Naive thymus-derived CD8-positive, alpha-beta T cell (primary cell): ENCODE data around the gene CD300E. TPM values are rescaled to one million over a fixed set of nuclear protein-coding genes. Genes with fewer than 3 reads are reported as not detected.
A peak's percentile ranks its signal among the peaks of the same experiment; 100 is the strongest.
"Not testable (repeated sequence)": the region's sequence is repeated elsewhere in the genome, so short reads cannot be mapped to it uniquely, and the experiment has no call there.

Experiments used
- ATAC-seq, 2 donors: fragments of 150-1000 bp; cut with Tn5 transposase in 1 of 2; sonication (Bioruptor Pico), chemical (Tn5 transposase) in 1 of 2; 1 replicate in 1 of 2; 2 replicates in 1 of 2; pipeline ENCODE4 v1.10.0; 2021; ENCODE audit warnings: mild to moderate bottlenecking in 2 of 2, moderate library complexity in 2 of 2
- POLR2A ChIA-PET: fragments of 350-600 bp; sonication (Branson Sonifier 250); formaldehyde crosslinking; loops from one replicate; lab custom pipeline; 2021; ENCODE audit warnings: antibody characterized with exemption; lab: Charles Lee
- DNase-seq, 10 donors: peaks; one replicate each; pipeline versions ENCODE4 v3.0.0 to v3.0.0-alpha.2; 2020 to 2022
- H3K27ac Mint-ChIP-seq, 10 donors: one replicate each; pipeline ENCODE4 v1.8.0; 2020 to 2022; ENCODE audit warnings: mild to moderate bottlenecking in 10 of 10, mixed read lengths in 10 of 10, moderate library complexity in 4 of 10, inconsistent platforms in 1 of 10
- H3K27me3 Mint-ChIP-seq, 5 donors: one replicate each; pipeline ENCODE4 v1.8.0; 2021 to 2022; ENCODE audit warnings: mixed read lengths in 5 of 5
- H3K36me3 Mint-ChIP-seq, 3 donors: one replicate each; pipeline ENCODE4 v1.8.0; 2020 to 2022; ENCODE audit warnings: mixed read lengths in 3 of 3, mild to moderate bottlenecking in 2 of 3, inconsistent platforms in 1 of 3
- H3K4me1 Mint-ChIP-seq, 4 donors: one replicate each; pipeline ENCODE4 v1.8.0; 2021 to 2022; ENCODE audit warnings: mixed read lengths in 4 of 4
- H3K4me3 Mint-ChIP-seq, 10 donors: one replicate each; pipeline ENCODE4 v1.8.0; 2020 to 2022; ENCODE audit warnings: mild to moderate bottlenecking in 10 of 10, mixed read lengths in 10 of 10, moderate library complexity in 6 of 10, inconsistent platforms in 1 of 10
- H3K9me3 Mint-ChIP-seq, 9 donors: one replicate each; pipeline ENCODE4 v1.8.0; 2020 to 2022; ENCODE audit warnings: mixed read lengths in 9 of 9, mild to moderate bottlenecking in 3 of 9, inconsistent platforms in 1 of 9, moderate library complexity in 1 of 9
- polyA plus RNA-seq, 3 donors: library from polyadenylated mRNA; unstranded; fragments of 300-500 nt; fragmentation: Illumina TruSeq; gene quantifications; one replicate each; pipeline ENCODE4 v1.2.3, GENCODE V29; 2021
- total RNA-seq, 8 experiments: library from RNA in 2 of 8; stranded (reverse) in 2 of 8; gene quantifications; one replicate each; pipeline ENCODE4 v1.2.3 and lab custom pipeline; 2021 to 2026

CD300E gene
- total and polyA plus RNA-seq, 5 experiments from 2014 or later, result 0.06 TPM; not detected in 4

DNA sequence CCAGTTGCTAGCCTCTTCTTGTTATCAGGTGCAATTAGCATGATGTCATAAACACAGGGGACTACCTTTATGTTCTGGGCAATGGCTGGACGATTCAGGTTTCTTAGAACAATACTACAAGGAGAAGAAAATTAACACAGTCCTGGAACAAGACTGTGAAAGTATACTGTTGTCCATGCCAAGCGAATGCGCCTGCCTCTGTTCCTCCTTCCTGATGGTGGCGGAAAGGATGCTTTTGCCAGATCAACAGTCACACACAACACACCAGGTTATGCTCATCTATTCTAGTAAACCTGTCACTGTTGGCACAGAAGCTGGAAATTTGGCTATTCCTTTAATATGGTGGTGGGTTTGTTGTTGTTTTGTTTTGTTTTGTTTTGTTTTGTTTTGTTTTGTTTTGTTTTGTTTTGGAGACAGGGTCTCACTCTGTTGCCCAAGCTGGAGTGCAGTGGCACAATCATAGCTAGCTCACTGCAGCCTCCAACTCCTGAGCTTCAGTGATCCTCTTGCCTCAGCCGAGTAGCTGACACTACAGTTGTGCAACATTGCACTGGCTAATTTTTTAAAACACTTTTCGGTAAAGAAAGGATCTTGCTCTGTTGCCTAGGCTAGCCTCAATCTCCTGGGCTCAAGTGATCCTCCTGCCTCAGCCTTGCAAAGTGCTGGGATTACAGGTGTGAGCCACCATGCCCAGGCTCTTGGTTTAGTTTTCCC is 28.3 kb downstream of the CD300E start:
- Mint-ChIP-seq H3K27ac (peak overlapping the region in 1 of 10 donors; percentile 32), H3K4me3 (no peak overlapping the region), H3K9me3 (peaks cover 0 to 4% (median 0%) of the 10 kb centered on the region in 9 donors), H3K27me3 (peaks cover 3 to 12% (median 10%) of the 10 kb centered on the region in 5 donors), H3K36me3 (peaks cover 0 to 1% (median 0%) of the 10 kb centered on the region in 3 donors), H3K4me1 (peaks cover 17 to 41% (median 35%) of the 10 kb centered on the region in 4 donors)
- ATAC-seq, result no peak
- no peak for DNase-seq
- POLR2A ChIA-PET, result no interaction called here

DNA sequence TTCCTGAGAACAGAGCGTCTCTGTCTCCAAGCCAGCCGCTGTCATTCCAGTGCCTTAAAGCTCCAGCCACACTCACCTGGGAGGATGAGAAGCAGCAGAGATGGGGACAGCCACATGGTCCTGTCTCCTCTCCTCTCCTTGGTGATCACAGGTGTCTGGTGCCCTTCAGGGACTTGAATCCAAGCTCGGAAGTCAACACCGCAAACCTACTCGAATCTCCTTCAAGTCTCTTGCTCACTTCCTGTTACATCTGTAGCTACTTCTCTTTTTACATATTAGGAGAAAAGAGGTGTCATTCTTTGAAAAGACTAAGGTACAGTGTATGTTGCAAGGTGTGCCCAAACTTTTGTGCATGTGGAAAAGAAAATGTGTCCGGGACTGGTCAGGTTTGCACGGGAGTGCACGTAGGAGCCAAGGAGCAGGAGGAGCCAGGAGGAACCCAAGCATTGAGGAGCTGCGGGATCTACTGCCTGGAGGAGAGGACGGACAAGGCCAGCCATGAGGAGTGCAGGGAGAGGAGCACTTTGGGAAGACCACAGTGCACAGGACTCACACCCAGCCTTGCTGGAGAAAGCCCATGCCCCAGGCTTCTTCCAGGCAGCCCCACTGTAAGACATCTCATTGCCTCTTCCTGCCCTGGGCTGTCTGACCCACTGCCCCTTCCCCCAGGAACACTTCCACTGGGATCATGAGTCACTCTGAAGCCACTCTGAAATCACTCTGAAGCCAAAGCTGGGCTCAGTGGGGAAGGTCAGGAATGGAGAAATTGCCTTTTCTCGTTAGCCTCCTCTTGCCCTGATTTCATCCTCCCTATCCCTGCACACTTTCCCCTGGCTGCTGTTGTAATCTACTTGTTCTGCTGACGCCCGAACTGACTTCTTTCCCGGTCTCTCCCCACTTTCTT is 31.2 kb downstream of the CD300E start, which contains the start of gene CD300LD:
TSS of gene CD300LD (minus strand) at position 197 of the 904 bp plus-strand sequence. CDS start at position 116, 81 bp downstream.
- H3K9me3 Mint-ChIP-seq, result peaks cover 0 to 4% (median 0%) of the 10 kb centered on the region in 9 donors
- ATAC-seq (peak in 1 of 2 donors; percentile 64), DNase-seq (peak in 3 of 10 donors; percentile 2 to 36 (median 23))
- H3K27me3 Mint-ChIP-seq, result peaks cover 0 to 16% (median 1%) of the 10 kb centered on the region in 5 donors
- H3K4me3 Mint-ChIP-seq, result peak within 1 kb of the TSS in 8 of 10 donors; percentile 6 to 70 (median 46)
- POLR2A ChIA-PET, result interaction anchor here (0.5 kb wide), 1 partner anchor 147 kb away, joined by 4 read pairs; no protein-coding TSS in a partner anchor
- H3K4me1 Mint-ChIP-seq, result peaks cover 6 to 18% (median 16%) of the 10 kb centered on the region in 4 donors
- H3K27ac Mint-ChIP-seq, result peak within 1 kb of the TSS in 8 of 10 donors; percentile 0 to 83 (median 30)
- peaks cover 0 to 1% (median 0%) of the 10 kb centered on the region in 3 donors for H3K36me3 Mint-ChIP-seq

- peak overlapping the region in 1 of 10 donors; percentile 70 for H3K27ac Mint-ChIP-seq
Observed at GRCh38 chr17:74591503-74591902, 32.0 kb downstream of the CD300E start.

GRCh38 chr17:74585711-74586110 is 37.8 kb downstream of the CD300E start:
- no peak overlapping the region for H3K4me3 Mint-ChIP-seq

More at GRCh38 chr17:74591503-74591902, 32.0 kb downstream of the CD300E start:
- no peak for DNase-seq
- H3K4me3 Mint-ChIP-seq, result peak overlapping the region in 2 of 10 donors; percentile 69 to 70
- no peak for ATAC-seq
- peaks cover 0 to 16% (median 1%) of the 10 kb centered on the region in 5 donors for H3K27me3 Mint-ChIP-seq
- POLR2A ChIA-PET, result interaction anchor here (0.7 kb wide), 1 partner anchor 212 kb away, joined by 4 read pairs; no protein-coding TSS in a partner anchor
- H3K4me1 Mint-ChIP-seq, result peaks cover 6 to 18% (median 16%) of the 10 kb centered on the region in 4 donors
- H3K9me3 Mint-ChIP-seq, result peaks cover 0 to 4% (median 0%) of the 10 kb centered on the region in 9 donors
- no peaks in the 10 kb centered on the region for H3K36me3 Mint-ChIP-seq

GRCh38 chr17:74584292-74585060 is 39.1 kb downstream of the CD300E start:
- ATAC-seq (no peak), DNase-seq (no peak)
- POLR2A ChIA-PET, result no interaction called here
- Mint-ChIP-seq H3K4me3 (no peak overlapping the region), H3K27me3 (peaks cover 0 to 12% (median 0%) of the 10 kb centered on the region in 5 donors), H3K4me1 (peaks cover 7 to 13% (median 10%) of the 10 kb centered on the region in 4 donors), H3K9me3 (peaks cover 0 to 9% (median 0%) of the 10 kb centered on the region in 9 donors), H3K36me3 (no peaks in the 10 kb centered on the region), H3K27ac (no peak overlapping the region)

More at GRCh38 chr17:74585711-74586110, 37.8 kb downstream of the CD300E start:
- Mint-ChIP-seq H3K27ac (no peak overlapping the region), H3K4me1 (peaks cover 0 to under 1% (median 0%) of the 10 kb centered on the region in 4 donors), H3K36me3 (no peaks in the 10 kb centered on the region), H3K9me3 (peaks cover 0 to 9% (median 0%) of the 10 kb centered on the region in 9 donors), H3K27me3 (peaks cover 0 to 12% (median 0%) of the 10 kb centered on the region in 5 donors)
- POLR2A ChIA-PET, result no interaction called here
- ATAC-seq, result no peak
- DNase-seq, result no peak

- Mint-ChIP-seq H3K36me3 (no peaks in the 10 kb centered on the region), H3K4me3 (no peak overlapping the region), H3K9me3 (peaks cover 0 to 9% (median 0%) of the 10 kb centered on the region in 9 donors), H3K27ac (peak overlapping the region in 1 of 10 donors; percentile 58), H3K27me3 (peaks cover 0 to 2% (median 0%) of the 10 kb centered on the region in 5 donors), H3K4me1 (peaks cover 9 to 19% (median 15%) of the 10 kb centered on the region in 4 donors)
- DNase-seq, result no peak
- ATAC-seq, result no peak
- POLR2A ChIA-PET, result no interaction called here
Observed at GRCh38 chr17:74582633-74583032, 40.9 kb downstream of the CD300E start.

GRCh38 chr17:74579900-74580299 is 43.6 kb downstream of the CD300E start:
- no peaks in the 10 kb centered on the region for H3K36me3 Mint-ChIP-seq
- peaks cover 11 to 19% (median 15%) of the 10 kb centered on the region in 4 donors for H3K4me1 Mint-ChIP-seq
- no peak for DNase-seq
- peak overlapping the region in 3 of 10 donors; percentile 25 to 62 (median 55) for H3K4me3 Mint-ChIP-seq
- ATAC-seq, result no peak
- H3K9me3 Mint-ChIP-seq, result peaks cover 0 to 4% (median 0%) of the 10 kb centered on the region in 9 donors
- H3K27ac Mint-ChIP-seq, result peak overlapping the region in 3 of 10 donors; percentile 27 to 73 (median 40)
- POLR2A ChIA-PET, result no interaction called here
- H3K27me3 Mint-ChIP-seq, result peaks cover 0 to 8% (median 3%) of the 10 kb centered on the region in 5 donors

GRCh38 chr17:74578979-74579378 is 44.6 kb downstream of the CD300E start:
- Mint-ChIP-seq H3K27ac (peak overlapping the region in 1 of 10 donors; percentile 55), H3K36me3 (no peaks in the 10 kb centered on the region), H3K27me3 (peaks cover 0 to 6% (median 5%) of the 10 kb centered on the region in 5 donors), H3K9me3 (no peaks in the 10 kb centered on the region), H3K4me1 (peaks cover 11 to 19% (median 15%) of the 10 kb centered on the region in 4 donors), H3K4me3 (peak overlapping the region in 2 of 10 donors; percentile 2 to 32)
- DNase-seq (no peak), ATAC-seq (no peak)
- POLR2A ChIA-PET, result no interaction called here

- no peak for DNase-seq
- POLR2A ChIA-PET, result no interaction called here
- Mint-ChIP-seq H3K36me3 (peaks cover 0 to 3% (median 0%) of the 10 kb centered on the region in 3 donors), H3K27me3 (peaks cover 5 to 13% (median 11%) of the 10 kb centered on the region in 5 donors), H3K27ac (no peak overlapping the region), H3K4me3 (no peak overlapping the region), H3K4me1 (peaks cover 4 to 7% (median 6%) of the 10 kb centered on the region in 4 donors), H3K9me3 (no peaks in the 10 kb centered on the region)
- ATAC-seq, result no peak
Observed at GRCh38 chr17:74574489-74575142, 48.9 kb downstream of the CD300E start.

GRCh38 chr17:74573635-74574034 is 49.9 kb downstream of the CD300E start:
- H3K4me1 Mint-ChIP-seq, DNase-seq, H3K36me3 Mint-ChIP-seq, POLR2A ChIA-PET, H3K9me3 Mint-ChIP-seq, ATAC-seq, H3K4me3 Mint-ChIP-seq, H3K27ac Mint-ChIP-seq: not testable (repeated sequence)
- H3K27me3 Mint-ChIP-seq, result peaks cover 11 to 23% (median 17%) of the 10 kb centered on the region in 5 donors

GRCh38 chr17:74573169-74573568 is 50.4 kb downstream of the CD300E start:
- Mint-ChIP-seq H3K27me3 (peaks cover 16 to 28% (median 22%) of the 10 kb centered on the region in 5 donors), H3K4me1 (peaks cover 5 to 11% (median 8%) of the 10 kb centered on the region in 4 donors), H3K4me3 (no peak overlapping the region), H3K36me3 (peaks cover 0 to 3% (median 0%) of the 10 kb centered on the region in 3 donors), H3K27ac (no peak overlapping the region), H3K9me3 (no peaks in the 10 kb centered on the region)
- DNase-seq, result no peak
- ATAC-seq, result no peak
- POLR2A ChIA-PET, result no interaction called here
